Measurements from ENCODE around the gene C1orf35. TPM values are rescaled to one million over a fixed set of nuclear protein-coding genes. Genes with fewer than 3 reads are reported as not detected.

The C1orf35 gene
- total and polyA plus RNA-seq, 2 donors (not counting 1 experiment from before 2014, with no cell fraction given), result 4.8 to 7.6 TPM

GRCh38 chr1:228075801-228076271 is 27.3 kb downstream of the C1orf35 start:
- Histone ChIP-seq H4K20me1 (ENCODE audit: control insufficient read depth, extremely low read depth, insufficient read depth, low read length) (no peaks in the 10 kb centered on the region), H3K4me1 (ENCODE audit: control insufficient read depth, extremely low read depth, insufficient read depth, low read length) (no peaks in the 10 kb centered on the region), H3K4me3 (replicated peaks in 1 of 4; ENCODE audit: control extremely low read depth in 1 of 4, insufficient read depth in 1 of 4, low read depth in 3 of 4, low read length in 4 of 4) (no peak overlapping the region), H3K27me3 (ENCODE audit: control insufficient read depth, insufficient read depth, low read length) (no peaks in the 10 kb centered on the region), H3K4me2 (ENCODE audit: extremely low read depth, insufficient read depth, low read length) (no peak overlapping the region), H3K27ac (ENCODE audit: insufficient read depth, low read length) (no peak overlapping the region), H3K9ac (ENCODE audit: insufficient read depth, low read length) (no peak overlapping the region), H2AFZ (ENCODE audit: low read length) (no peak overlapping the region), H3K36me3 (ENCODE audit: control insufficient read depth, insufficient read depth, low read length) (no peaks in the 10 kb centered on the region), H3K9me3 (ENCODE audit: control insufficient read depth, insufficient read depth, low read depth, low read length) (no peaks in the 10 kb centered on the region), H3K79me2 (ENCODE audit: control insufficient read depth, insufficient read depth, low read length) (peaks cover 3% of the 10 kb centered on the region)
- no peak for DNase-seq (ENCODE audit: low read depth in 2 of 2)
- TF ChIP-seq EZH2 (IDR thresholded peaks at IDR 0.05; ENCODE audit: low read length, missing control alignments), result no peak
- TF ChIP-seq CTCF (conservative IDR thresholded peaks at IDR 0.05 in 1 of 2, IDR thresholded peaks at IDR 0.05 in 1 of 2; ENCODE audit: low read depth in 1 of 2, low read length in 2 of 2), result no peak

- Histone ChIP-seq H3K27ac (ENCODE audit: insufficient read depth, low read length) (no peak overlapping the region), H3K27me3 (ENCODE audit: control insufficient read depth, insufficient read depth, low read length) (peaks cover 3% of the 10 kb centered on the region), H3K36me3 (ENCODE audit: control insufficient read depth, insufficient read depth, low read length) (no peaks in the 10 kb centered on the region), H4K20me1 (ENCODE audit: control insufficient read depth, extremely low read depth, insufficient read depth, low read length) (no peaks in the 10 kb centered on the region), H3K9ac (ENCODE audit: insufficient read depth, low read length) (no peak overlapping the region), H3K4me3 (replicated peaks in 1 of 4; ENCODE audit: control extremely low read depth in 1 of 4, insufficient read depth in 1 of 4, low read depth in 3 of 4, low read length in 4 of 4) (no peak overlapping the region), H2AFZ (ENCODE audit: low read length) (no peak overlapping the region), H3K4me1 (ENCODE audit: control insufficient read depth, extremely low read depth, insufficient read depth, low read length) (no peaks in the 10 kb centered on the region), H3K9me3 (ENCODE audit: control insufficient read depth, insufficient read depth, low read depth, low read length) (no peaks in the 10 kb centered on the region), H3K4me2 (ENCODE audit: extremely low read depth, insufficient read depth, low read length) (no peak overlapping the region), H3K79me2 (ENCODE audit: control insufficient read depth, insufficient read depth, low read length) (peaks cover 3% of the 10 kb centered on the region)
- DNase-seq (ENCODE audit: low read depth in 2 of 2), result no peak
- TF ChIP-seq CTCF (conservative IDR thresholded peaks at IDR 0.05 in 1 of 2, IDR thresholded peaks at IDR 0.05 in 1 of 2; ENCODE audit: low read depth in 1 of 2, low read length in 2 of 2) (no peak), EZH2 (IDR thresholded peaks at IDR 0.05; ENCODE audit: low read length, missing control alignments) (no peak)
Measured at GRCh38 chr1:228074954-228075730, 28.0 kb downstream of the C1orf35 start.

GRCh38 chr1:228073857-228074545 is 29.1 kb downstream of the C1orf35 start:
- no peaks in the 10 kb centered on the region for H3K9me3 ChIP-seq (ENCODE audit: control insufficient read depth, insufficient read depth, low read depth, low read length)
- TF ChIP-seq EZH2 (IDR thresholded peaks at IDR 0.05; ENCODE audit: low read length, missing control alignments) (no peak), CTCF (conservative IDR thresholded peaks at IDR 0.05 in 1 of 2, IDR thresholded peaks at IDR 0.05 in 1 of 2; ENCODE audit: low read depth in 1 of 2, low read length in 2 of 2) (peak in 1 of 2 donors; percentile 13)
- no peak overlapping the region for H3K9ac ChIP-seq (ENCODE audit: insufficient read depth, low read length)
- no peak overlapping the region for H2AFZ ChIP-seq (ENCODE audit: low read length)
- no peak overlapping the region for H3K4me2 ChIP-seq (ENCODE audit: extremely low read depth, insufficient read depth, low read length)
- no peaks in the 10 kb centered on the region for H3K79me2 ChIP-seq (ENCODE audit: control insufficient read depth, insufficient read depth, low read length)
- DNase-seq (ENCODE audit: low read depth in 2 of 2), result no peak
- H3K4me3 ChIP-seq (replicated peaks in 1 of 4; ENCODE audit: control extremely low read depth in 1 of 4, insufficient read depth in 1 of 4, low read depth in 3 of 4, low read length in 4 of 4), result no peak overlapping the region
- no peak overlapping the region for H3K27ac ChIP-seq (ENCODE audit: insufficient read depth, low read length)
- no peaks in the 10 kb centered on the region for H3K4me1 ChIP-seq (ENCODE audit: control insufficient read depth, extremely low read depth, insufficient read depth, low read length)
- peaks cover 3% of the 10 kb centered on the region for H3K27me3 ChIP-seq (ENCODE audit: control insufficient read depth, insufficient read depth, low read length)
- H3K36me3 ChIP-seq (ENCODE audit: control insufficient read depth, insufficient read depth, low read length), result no peaks in the 10 kb centered on the region
- H4K20me1 ChIP-seq (ENCODE audit: control insufficient read depth, extremely low read depth, insufficient read depth, low read length), result no peaks in the 10 kb centered on the region
